GM13976 (cell line): ENCODE data around the gene GALNT12.
A peak's percentile ranks its signal among the peaks of the same experiment; 100 is the strongest.

Experiments
- DNase-seq: peaks from one replicate; pipeline ENCODE4 v3.0.0; 2012; ENCODE audit warnings: low spot score
- in situ Hi-C: fragments of 300-500 bp; cut with MboI; formaldehyde crosslinking; loops from one replicate; pipeline ENCODE4 v1.12.0; 2022; ENCODE audit warnings: low sequenced_read_pairs, mixed read lengths, inconsistent platforms; ENCODE audit not compliant: unreplicated experiment
- TF ChIP-seq, protein P1 (sequence below): IDR thresholded peaks from 2 replicates; pipeline ENCODE4 v1.5.1; 2012; ENCODE audit warnings: borderline replicate concordance, mild to moderate bottlenecking; ENCODE audit not compliant: insufficient read depth; ENCODE audit errors: extremely low read depth, missing control alignments, control extremely low read depth

The GALNT12 gene

DNA sequence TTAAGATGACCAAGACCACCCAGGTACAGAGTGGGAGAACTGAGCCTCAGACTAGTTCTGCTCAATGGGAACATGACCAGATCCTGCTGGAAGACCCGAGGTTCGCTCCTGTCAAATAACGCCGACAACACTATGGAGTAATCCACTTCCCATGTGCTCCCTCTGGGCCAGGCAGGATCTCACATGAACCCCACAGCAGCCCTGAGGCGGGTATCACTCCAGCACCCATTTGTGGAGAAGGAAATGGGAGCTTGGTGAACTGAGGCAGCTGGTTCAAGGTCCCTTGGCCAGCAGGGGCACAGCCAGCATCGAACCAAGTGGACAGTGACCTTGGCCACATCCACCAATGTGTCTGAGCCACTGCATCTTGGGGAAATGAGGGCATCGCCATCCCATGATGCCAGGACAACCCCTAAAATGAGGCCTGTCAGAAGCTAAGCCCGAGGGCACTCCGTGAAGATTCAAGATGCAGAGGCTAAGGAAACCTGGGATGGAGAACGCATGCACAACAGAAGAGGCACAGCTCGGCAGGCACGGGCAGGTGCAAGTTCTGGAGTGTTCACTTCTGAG is 19.6 kb upstream of the GALNT12 start:
- in situ Hi-C loops, result no loop called here
- DNase-seq, result no peak
- TF ChIP-seq, protein P1, sequence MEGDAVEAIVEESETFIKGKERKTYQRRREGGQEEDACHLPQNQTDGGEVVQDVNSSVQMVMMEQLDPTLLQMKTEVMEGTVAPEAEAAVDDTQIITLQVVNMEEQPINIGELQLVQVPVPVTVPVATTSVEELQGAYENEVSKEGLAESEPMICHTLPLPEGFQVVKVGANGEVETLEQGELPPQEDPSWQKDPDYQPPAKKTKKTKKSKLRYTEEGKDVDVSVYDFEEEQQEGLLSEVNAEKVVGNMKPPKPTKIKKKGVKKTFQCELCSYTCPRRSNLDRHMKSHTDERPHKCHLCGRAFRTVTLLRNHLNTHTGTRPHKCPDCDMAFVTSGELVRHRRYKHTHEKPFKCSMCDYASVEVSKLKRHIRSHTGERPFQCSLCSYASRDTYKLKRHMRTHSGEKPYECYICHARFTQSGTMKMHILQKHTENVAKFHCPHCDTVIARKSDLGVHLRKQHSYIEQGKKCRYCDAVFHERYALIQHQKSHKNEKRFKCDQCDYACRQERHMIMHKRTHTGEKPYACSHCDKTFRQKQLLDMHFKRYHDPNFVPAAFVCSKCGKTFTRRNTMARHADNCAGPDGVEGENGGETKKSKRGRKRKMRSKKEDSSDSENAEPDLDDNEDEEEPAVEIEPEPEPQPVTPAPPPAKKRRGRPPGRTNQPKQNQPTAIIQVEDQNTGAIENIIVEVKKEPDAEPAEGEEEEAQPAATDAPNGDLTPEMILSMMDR, result no peak

DNA sequence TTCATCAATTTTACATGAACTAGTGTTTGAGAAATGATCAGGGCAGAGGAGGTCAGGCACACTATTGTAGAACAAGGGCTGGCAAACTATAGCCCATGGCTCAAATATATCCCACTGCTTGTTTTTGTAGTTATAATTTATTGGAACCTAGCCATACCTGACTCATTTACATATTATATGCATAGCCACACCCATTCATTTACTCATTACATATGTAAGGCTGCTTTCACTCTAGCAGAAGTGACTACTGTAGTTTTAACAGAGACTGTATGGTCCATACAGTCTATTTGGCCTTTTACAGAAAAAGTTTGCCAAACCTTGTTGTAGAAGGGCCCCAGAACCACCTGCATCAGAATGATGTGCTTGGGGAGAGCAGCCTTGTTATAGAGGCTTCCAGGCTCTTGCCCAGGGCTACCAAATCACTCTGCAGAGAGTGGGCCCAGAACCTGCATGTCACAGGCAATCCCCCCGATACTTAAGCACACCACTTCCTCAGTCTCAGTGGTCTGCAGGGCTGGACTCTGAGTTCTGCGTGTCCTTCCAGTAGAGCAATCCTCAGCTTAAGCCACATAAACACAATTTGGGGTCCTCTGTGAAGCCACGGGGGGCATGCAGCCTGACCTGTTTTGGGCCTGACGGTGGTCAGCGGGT is 17.9 kb upstream of the GALNT12 start:
- TF ChIP-seq, protein P1, result no peak
- no peak for DNase-seq
- in situ Hi-C loops, result no loop called here

DNA sequence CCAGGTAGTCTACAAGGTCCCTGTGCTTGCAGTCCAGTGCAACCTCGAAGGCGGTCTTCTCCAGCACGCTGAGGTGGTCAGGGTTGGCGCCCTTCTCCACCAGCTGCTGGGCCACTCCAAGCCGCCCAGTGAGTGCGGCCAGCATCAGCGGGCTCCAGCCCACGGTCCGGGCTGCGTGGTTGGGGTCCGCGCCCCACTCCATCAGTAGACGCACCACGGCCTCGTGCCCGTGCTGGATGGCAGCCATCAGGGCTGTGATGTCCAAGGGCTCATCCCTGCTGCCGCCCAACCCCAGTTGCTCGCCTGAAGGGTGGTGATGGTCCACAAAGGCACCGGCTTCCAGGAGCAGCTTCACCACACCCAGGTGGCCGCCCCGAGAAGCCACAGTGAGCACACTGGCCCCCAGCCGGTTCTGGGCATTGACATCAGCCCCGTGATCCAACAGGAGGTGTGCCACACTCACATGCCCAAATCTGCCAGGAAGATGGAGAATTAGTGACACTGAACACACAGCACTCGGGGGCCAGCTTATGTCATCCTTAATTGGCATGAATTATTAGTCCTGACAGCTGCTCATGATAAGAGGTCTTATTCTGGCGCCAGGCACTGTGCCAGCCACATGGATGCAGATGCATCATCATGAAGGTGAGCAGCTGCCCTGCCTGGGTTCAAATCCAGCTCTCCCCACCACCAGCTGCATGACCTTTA is 17.2 kb upstream of the GALNT12 start:
- in situ Hi-C loops, result no loop called here
- TF ChIP-seq, protein P1, result no peak
- DNase-seq, result no peak

DNA sequence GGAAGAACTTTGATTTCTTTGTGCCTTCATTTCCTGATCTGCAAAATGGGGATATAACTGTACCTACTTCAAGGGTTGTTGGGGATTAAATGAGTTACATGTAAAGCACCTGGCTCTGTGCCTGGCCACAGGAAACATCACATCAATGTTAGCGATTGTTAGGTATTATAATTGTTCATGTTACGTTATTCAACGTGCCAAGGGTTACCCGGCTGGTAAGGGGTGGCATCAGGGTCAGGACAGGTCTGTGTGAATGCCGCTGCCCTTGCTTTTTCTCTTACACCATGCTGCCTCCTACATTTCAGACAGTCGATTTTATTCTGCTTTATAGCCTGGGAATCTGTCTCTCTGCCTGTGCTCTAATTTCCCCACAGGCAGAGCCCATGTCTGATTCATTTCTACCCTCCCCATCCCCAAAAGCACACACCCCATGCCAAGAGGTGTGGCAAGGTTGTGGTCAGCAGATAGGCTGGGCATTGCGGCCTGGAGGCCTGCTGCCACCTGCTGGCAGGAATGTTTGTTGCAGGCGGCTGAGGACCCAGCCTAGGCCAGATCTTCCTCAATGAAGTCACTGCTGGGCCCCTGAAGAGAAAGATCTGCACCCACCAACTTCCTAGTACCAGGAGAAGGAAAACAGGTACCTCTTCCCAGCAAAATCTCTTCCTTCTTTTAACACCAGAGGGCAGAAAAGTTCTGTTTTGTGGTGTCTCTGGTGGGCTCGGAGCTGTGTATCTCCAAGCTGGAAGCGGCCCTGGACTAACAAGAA is 16.4 kb upstream of the GALNT12 start:
- in situ Hi-C loops, result no loop called here
- DNase-seq, result peak; percentile 87
- TF ChIP-seq, protein P1, result peak; percentile 92

DNA sequence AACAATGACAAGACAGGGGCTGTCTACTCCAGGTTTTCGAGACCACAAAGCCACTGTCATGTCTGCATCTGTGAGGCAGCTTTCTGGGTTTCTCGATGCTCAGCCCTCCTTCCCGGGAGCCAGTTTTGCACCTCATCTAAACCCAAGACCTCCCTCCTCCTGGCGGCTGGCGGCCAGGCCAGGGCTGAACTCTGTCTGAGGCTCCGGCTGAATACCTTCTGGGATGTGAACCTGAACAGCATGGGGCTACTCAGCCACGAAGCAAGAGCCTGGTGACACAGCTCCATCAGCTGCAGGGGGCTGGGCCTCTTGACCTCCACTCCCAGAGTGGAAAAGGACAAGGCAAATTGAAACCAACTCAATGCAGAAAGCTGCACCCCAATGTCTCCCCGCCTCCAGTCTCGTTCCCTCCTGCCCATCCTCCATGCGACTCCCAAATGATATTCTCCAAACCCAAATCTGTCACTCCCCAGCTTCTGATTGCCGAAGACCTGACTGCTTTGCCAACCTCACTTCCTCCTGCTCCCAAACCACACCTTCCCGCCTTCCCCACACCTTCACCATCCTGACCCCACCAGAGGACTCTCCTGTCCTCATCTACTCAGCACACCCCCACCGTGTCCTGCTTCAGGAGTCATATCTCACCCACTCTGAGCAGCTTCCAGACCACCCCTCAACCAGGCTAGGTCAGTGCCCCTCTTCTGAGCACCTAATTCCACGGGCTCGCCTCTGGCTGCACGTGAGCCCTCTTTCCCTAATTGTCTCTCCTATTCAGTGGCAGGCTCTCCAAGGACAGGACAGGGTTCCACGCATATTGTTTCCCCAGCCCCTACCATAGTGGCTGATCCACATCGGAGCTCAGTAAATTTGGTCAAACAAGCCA is 15.6 kb upstream of the GALNT12 start:
- in situ Hi-C loops, result no loop called here
- no peak for DNase-seq
- TF ChIP-seq, protein P1, result no peak
